ENCODE results near the gene FAM227B.
"Not testable (repeated sequence)": the region's sequence is repeated elsewhere in the genome, so short reads cannot be mapped to it uniquely, and the experiment has no call there.

The FAM227B gene

GRCh38 chr15:49436751-49437150 lies 183.9 kb downstream of the FAM227B start:
- DNase-seq (ENCODE audit: low spot score): no peak

GRCh38 chr15:49435174-49435573 lies 185.4 kb downstream of the FAM227B start:
- no peak for DNase-seq (ENCODE audit: low spot score)

- DNase-seq (ENCODE audit: low spot score): no peak
Measured at GRCh38 chr15:49430046-49430445, 190.6 kb downstream of the FAM227B start.

- DNase-seq (ENCODE audit: low spot score): no peak
Measured at GRCh38 chr15:49428409-49429095, 192.1 kb downstream of the FAM227B start.

GRCh38 chr15:49427372-49427771 lies 193.2 kb downstream of the FAM227B start:
- DNase-seq (ENCODE audit: low spot score): no peak

GRCh38 chr15:49424954-49425353 lies 195.7 kb downstream of the FAM227B start:
- DNase-seq (ENCODE audit: low spot score): no peak

- DNase-seq (ENCODE audit: low spot score): no peak
Measured at GRCh38 chr15:49423901-49424550, 196.6 kb downstream of the FAM227B start.

GRCh38 chr15:49423021-49423420 lies 197.6 kb downstream of the FAM227B start, which contains the start of gene FGF7:
Gene FGF7, plus strand, starts transcription at chr15:49423242. Its CDS starts 1,056 bp downstream, at chr15:49424298.
- no peak for DNase-seq (ENCODE audit: low spot score)

- peak; percentile 52 for DNase-seq (ENCODE audit: low spot score)
Measured at GRCh38 chr15:49421991-49422390, 198.6 kb downstream of the FAM227B start.

- DNase-seq (ENCODE audit: low spot score): no peak
Measured at GRCh38 chr15:49418811-49419210, 201.8 kb downstream of the FAM227B start.

- no peak for DNase-seq (ENCODE audit: low spot score)
Measured at GRCh38 chr15:49415638-49416037, 205.0 kb downstream of the FAM227B start.

- DNase-seq (ENCODE audit: low spot score): no peak
Measured at GRCh38 chr15:49415149-49415548, 205.5 kb downstream of the FAM227B start.

GRCh38 chr15:49412797-49413196 lies 207.8 kb downstream of the FAM227B start:
- DNase-seq (ENCODE audit: low spot score): no peak

GRCh38 chr15:49410641-49411040 lies 210.0 kb downstream of the FAM227B start:
- no peak for DNase-seq (ENCODE audit: low spot score)

GRCh38 chr15:49406352-49407118 lies 214.1 kb downstream of the FAM227B start:
- no peak for DNase-seq (ENCODE audit: low spot score)

GRCh38 chr15:49402515-49403296 lies 217.9 kb downstream of the FAM227B start:
- DNase-seq (ENCODE audit: low spot score): not testable (repeated sequence)

- DNase-seq (ENCODE audit: low spot score): no peak
Measured at GRCh38 chr15:49387471-49387870, 233.1 kb downstream of the FAM227B start.

GRCh38 chr15:49383266-49383665 lies 237.4 kb downstream of the FAM227B start:
- no peak for DNase-seq (ENCODE audit: low spot score)

GRCh38 chr15:49382394-49382793 lies 238.2 kb downstream of the FAM227B start:
- DNase-seq (ENCODE audit: low spot score): no peak

- DNase-seq (ENCODE audit: low spot score): no peak
Measured at GRCh38 chr15:49380912-49381311, 239.7 kb downstream of the FAM227B start.

GRCh38 chr15:49379996-49380395 lies 240.6 kb downstream of the FAM227B start:
- no peak for DNase-seq (ENCODE audit: low spot score)

GRCh38 chr15:49372366-49372765 lies 248.3 kb downstream of the FAM227B start:
- DNase-seq (ENCODE audit: low spot score): no peak

Data from cerebellar cortex (tissue), 1 donor.